Jurkat, Clone E6-1 (cell line): Measurements from ENCODE around the gene FCGBP. TPM values are rescaled to one million over a fixed set of nuclear protein-coding genes. Genes with fewer than 3 reads are reported as not detected.
"Not testable (repeated sequence)": the region's sequence is repeated elsewhere in the genome, so short reads cannot be mapped to it uniquely, and the experiment has no call there.

ENCODE experiments used
- DNase-seq: peaks from one replicate; pipeline ENCODE4 v3.0.0-alpha.2; 2011; ENCODE audit warnings: low read depth, low spot score
- H3K4me3 ChIP-seq: 2 replicates; pipeline ENCODE4 v1.5.1; 2011; ENCODE audit warnings: mild to moderate bottlenecking, low read length, control low read depth, moderate library complexity
- polyA plus RNA-seq: library from polyadenylated mRNA; unstranded; fragments of >200 nt; gene quantifications from one replicate; pipeline ENCODE4 v1.2.1, GENCODE V29; 2012; ENCODE audit warnings: missing spikeins; ENCODE audit not compliant: insufficient read length, insufficient read depth

Gene FCGBP
- polyA plus RNA-seq: 1.9 TPM

DNA sequence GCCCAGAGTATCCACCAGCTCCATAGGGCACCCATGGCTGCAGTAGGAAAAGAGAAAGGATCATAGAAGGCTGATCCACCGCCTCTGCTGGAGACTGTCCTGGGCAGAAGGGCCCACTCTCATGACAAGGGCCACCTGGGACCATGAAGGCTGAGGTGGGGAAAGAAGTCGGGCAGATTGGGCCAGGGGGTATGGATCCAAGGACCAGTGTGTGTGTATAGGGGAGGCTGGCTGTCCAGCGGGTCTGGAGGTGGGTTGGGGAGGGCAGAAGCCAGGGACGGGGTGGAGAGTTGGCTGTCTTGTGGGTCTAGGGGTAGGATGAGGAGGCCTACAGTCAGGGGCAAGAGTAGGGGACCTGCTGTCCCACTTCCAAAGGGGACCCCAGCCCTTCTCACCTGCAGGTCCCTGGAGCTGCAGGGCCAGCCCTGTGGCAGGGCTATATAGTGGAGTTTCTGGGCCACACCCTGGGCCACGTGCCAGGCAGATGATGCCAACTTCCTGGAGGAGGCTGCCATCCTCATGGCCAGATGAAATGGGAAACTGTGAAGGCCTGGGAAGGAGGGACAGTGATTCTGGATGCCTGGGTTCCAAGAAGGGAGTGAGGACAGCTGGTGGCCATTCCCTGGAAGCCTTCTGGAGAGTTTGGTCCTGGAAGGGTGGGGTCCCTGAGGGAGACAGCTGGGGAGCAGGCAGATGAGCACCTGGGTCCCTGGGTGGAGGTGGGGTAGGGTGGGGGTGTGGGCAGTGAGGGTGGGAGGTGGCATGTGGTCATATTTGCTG, at the start of gene FCGBP:
Gene FCGBP (minus strand): TSS at position 51 of the 780 bp plus-strand sequence.
- no peak for DNase-seq
- H3K4me3 ChIP-seq: no peak within 1 kb of the TSS

DNA sequence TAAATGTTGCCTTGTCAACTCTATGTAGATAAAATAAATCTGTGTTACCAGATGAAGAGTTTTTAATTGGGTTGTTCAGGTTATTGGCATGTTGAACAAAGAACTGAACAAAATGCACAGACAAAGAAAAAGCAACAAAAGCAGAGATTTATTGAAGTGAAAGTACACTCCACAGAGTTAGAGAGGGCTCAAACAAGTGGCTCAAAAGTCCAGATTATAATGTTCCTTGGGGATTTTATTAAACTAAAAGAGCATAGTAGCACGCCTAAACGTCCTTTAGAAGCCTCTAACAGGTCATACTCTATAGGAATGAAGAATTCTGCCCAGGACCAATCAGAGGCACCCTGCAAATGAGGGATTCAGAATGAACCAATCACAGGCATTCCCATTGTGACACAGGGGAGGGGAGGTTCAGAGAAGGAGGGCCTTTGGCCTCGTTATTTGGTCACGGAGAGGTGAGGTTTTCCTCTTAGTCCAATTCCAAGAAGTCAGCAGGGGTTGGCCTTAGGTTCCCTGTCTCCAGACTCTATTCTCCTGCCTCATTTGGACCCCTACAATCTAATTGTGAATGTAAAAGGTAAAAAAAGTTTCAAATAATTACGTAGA, 49.4 kb upstream of the FCGBP start:
- DNase-seq: no peak
- no peak overlapping the region for H3K4me3 ChIP-seq

DNA sequence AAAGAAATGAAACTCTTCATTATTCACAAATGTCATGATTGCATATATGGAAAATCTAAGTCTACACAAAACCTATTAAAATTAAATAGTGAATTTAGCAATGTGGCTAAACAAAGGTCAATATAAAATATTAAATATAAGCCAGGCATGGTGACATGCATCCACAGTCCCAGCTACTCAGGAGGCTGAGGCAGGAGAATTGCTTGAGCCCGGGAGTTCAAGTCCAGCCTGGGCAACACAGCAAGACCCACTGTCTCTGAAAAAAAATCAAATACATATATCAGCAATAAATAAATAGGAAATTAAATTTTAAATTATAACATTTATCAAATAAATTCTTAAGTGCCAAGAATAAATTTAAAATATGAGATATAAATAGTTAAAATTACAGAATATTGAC, 48.4 kb upstream of the FCGBP start:
- no peak for DNase-seq
- H3K4me3 ChIP-seq: no peak overlapping the region

DNA sequence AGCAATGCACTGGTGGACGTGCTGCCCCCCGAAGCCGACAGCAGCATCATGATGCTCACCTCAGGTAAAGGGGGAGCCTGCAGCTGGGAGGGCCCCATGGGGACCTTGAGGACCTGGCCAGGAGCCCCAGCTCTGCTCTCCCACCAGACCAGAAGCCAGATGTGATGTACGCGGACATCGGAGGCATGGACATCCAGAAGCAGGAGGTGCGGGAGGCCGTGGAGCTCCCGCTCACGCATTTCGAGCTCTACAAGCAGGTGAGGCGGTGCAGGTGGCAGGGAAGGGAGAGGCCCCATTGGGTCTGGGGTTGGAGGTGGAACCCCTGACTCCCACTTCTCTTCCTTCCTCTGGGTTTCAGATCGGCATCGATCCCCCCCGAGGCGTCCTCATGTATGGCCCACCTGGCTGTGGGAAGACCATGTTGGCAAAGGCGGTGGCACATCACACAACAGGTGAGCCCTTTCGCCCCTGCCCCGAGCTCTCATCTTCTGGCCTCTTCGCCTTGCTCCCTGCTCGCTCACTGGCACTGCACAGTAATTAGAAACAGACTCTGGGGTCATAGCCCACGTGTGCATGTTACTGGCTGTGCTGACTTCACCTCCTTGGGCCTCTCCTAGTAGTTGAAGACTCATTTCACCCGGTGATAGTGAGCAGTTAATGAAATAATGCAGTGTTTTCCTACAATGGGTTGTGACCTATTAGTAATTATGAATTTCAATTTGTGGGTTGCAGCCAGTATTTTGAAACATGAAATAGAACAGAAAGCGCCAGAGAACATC, 40.1 kb upstream of the FCGBP start:
- no peak overlapping the region for H3K4me3 ChIP-seq
- DNase-seq: no peak

DNA sequence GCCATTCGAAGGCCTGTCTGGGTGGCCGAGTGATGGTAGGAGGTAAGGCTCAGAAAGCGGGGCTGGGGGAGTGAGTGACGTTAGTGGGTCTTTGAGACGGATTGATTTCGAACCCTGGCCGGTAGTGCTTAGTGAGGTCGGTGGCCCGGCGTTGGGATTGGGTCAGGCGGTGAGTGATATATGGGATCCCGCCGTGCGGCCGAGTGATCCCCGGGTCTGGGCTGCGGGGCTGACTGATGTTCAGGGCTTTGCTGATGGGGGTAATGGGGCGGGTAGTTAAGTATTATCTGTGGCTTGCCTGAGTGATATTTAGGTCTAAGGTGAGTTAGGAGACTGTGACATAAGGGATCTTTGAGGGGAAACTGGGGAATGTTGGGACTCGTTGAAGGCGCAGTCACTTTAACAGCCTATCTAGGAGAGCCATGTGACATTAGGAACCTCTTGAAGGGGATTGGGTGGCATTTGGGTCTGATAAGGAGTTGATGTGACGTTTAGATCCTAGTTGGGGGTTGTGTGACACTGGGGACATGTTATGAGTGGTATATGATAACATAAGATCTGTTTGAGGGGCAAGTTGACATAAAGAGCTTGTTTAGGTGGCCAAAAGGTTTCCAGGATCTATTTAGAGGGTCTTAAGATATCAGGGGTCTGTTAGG, 37.1 kb upstream of the FCGBP start:
- H3K4me3 ChIP-seq: peak overlapping the region; percentile 75
- DNase-seq: no peak

DNA sequence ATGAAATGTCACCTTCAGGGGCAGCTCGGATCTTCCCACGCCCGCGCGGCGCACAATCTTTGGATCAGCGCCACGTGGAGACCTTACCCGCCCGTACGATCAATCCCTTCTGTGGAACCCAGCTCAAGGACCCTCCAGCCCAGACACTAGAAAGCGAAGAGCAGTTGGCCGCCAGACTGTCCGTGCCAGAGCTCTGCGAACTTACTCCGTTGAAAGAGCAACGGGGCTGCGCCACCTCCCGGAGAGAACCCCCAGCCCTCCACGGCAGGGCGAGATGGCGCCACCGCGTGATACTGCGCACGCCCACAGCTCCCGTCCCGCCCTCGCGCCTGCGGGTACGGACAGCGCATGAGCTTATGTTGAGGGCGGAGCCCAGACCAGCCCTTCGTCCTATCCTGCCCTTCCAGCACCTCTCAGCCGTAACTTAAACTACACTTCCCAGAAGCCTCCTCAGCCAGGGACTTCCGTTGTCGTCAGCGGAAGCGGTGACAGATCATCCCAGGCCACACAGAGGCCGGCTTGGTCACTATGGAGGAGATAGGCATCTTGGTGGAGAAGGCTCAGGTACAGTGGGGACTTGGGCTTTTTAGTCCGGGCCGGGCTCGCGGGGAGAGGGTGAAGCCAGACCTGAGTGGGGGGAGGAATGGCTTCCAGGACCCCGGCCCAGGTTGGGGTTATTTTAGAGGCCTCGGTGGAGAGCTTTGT, 36.4 kb upstream of the FCGBP start, which contains the start of gene PSMC4:
Gene PSMC4 (plus strand): TSS at position 491 of the 705 bp plus-strand sequence. CDS start 38 bp downstream, at position 529.
- DNase-seq: peak; percentile 99

DNA sequence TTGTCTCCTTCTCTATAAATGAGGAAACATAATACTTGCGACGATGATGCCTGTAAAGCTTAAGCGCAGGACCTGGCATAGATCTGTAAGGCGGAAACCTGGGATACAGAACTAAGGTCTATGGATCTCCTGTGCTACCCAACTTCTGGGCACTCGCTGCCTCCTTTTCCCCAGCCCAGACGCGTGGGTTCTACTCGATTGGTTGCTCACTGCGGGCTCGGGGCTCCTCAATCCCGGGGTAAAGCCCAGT, 35.9 kb upstream of the FCGBP start:
- no peak for DNase-seq
- peak overlapping the region; percentile 75 for H3K4me3 ChIP-seq

More for the DNA sequence above, 36.4 kb upstream of the FCGBP start, which contains the start of gene PSMC4:
- H3K4me3 ChIP-seq: peak within 1 kb of the TSS; percentile 75

DNA sequence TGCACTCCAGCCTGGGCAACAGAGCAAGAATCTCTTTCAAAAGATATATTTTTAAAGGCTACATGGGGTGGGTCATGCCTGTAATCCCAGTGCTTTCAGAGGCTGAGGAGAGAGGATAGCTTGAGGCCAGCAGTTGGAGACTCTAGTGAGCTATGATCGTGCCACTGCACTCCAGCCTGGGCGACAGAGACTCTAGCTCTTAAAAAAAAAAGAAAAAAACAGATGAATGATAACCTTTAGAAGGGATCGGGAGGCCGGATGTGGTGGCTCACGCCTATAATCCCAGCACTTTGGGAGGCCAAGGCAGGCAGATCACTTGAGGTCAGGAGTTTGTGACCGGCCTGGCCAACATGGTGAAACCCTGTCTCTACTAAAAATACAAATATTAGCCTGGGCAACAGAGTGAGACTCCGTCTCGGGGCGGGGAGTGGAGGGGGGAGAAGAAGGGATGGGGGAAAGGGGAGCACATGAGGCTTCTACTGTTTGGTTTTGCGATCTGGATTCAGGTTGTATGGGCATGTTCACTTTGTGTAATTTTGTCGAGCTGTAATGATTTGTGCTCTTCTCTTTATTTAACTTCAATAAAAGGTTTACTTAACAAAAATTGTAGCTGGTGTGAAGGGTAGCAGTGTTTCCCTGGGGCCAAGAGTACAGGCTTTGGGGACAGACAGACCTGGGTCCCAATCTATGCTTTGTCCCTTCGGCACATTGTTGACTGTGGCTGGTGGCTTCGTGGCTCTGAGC, 35.4 kb upstream of the FCGBP start:
- peak; percentile 51 for DNase-seq
- peak overlapping the region; percentile 75 for H3K4me3 ChIP-seq

DNA sequence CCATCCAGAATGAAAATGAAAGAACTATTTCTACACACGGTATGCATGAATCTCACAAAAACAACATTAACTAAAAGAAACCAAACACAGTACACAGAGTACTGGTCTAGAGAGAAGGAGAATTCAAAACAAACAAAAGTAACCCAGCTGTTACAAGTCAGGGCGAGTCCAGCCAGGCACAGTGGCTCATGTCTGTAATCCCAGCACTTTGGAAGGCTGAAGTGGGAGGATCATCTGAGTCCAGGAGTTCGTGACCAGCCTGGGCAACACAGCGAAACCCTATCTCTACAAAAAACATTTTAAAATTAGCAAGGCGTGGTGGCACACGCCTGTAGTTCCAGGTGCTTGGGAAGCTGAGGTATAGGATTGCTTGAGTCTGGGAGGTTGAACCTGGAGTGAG, 34.8 kb upstream of the FCGBP start:
- H3K4me3 ChIP-seq: peak overlapping the region; percentile 75
- DNase-seq: no peak

DNA sequence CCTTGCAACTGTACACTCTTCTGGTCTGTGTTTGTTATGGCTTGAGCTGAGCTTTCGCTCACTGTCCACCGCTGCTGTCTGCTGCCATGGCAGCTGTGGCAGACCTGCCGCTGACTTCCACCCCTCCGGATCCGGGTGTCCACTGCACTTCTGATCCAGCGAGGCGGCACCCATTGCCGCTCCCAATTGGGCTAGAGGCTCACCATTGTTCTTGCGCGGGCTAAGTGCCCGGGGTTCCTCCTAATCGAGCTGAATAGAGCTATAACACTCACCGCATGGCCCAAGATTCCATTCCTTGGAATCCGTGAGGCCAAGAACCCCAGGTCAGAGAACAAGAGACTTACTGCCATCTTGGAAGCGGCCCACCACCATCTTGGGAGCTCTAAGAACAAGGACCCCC, 34.4 kb upstream of the FCGBP start:
- no peak overlapping the region for H3K4me3 ChIP-seq
- DNase-seq: no peak

DNA sequence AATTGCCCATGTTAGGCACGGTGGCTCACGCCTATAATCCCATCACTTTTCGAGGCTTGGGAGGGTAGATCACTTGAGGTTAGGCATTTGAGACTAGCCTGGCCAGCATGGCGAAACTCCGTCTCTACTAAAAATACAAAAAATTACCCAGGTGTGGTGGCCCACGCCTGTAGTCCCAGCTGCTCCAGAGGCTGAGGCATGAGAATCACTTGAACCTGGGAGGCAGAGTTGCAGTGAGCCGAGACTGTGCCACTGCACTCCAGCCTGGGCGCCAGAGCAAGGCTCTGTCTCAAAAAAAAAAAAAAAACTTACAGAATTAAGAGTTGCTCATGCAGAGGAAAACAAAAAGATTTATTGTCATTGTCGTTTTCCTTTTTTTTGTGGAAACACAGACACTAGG, 33.1 kb upstream of the FCGBP start:
- no peak for DNase-seq
- H3K4me3 ChIP-seq: no peak overlapping the region

DNA sequence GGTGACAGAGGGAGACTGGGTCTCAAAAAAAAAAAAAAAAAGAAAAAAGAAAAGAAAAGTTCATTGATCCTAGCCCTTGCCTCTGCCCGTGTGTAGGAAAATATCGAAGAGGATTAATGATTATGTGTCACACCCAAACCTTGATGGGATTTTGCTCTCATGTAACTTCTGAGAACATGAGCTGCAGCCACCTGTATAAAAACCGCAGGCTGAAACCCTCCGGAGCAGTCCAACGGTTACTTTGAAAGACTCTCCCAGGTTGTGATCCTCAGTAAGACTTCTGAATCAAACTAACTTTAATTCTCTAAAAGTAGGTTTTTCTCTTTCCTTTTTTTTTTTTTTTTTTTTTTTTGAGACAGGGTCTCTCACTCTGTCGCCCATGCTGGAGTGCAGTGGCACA, 32.2 kb upstream of the FCGBP start:
- peak overlapping the region; percentile 24 for H3K4me3 ChIP-seq
- peak; percentile 89 for DNase-seq

DNA sequence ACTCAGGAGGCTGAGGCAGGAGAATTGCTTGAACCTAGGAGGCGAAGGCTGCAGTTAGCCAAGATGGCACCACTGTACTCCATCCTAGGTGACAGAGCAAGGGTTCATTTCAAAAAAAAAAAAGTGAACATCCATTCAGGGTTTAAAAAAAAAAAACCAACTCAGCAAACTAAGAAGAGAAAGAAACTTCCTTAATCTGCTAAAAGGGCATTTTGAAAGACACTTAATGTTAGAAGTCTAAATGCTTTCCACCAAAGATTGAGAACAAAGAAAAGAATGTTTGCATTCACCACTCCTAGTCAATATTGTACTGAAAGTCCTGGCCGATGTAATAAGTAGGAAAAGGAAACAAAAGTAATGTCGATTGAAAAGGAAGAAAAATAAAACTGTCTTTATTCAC, 29.5 kb upstream of the FCGBP start:
- no peak overlapping the region for H3K4me3 ChIP-seq
- DNase-seq: no peak

DNA sequence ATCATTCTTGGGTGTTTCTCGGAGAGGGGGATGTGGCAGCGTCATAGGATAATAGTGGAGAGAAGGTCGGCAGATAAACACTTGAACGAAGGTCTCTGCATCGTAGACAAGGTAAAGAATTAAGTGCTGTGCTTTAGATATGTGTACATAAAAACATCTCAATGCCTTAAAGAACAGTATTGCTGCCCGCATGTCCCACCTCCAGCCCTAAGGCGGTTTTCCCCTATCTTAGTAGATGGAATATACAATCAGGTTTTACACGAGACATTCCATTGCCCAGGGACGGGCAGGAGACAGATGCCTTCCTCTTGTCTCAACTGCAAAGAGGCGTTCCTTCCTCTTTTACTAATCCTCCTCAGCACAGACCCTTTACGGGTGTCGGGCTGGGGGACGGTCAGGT, 25.0 kb upstream of the FCGBP start:
- not testable (repeated sequence) for H3K4me3 ChIP-seq, DNase-seq

DNA sequence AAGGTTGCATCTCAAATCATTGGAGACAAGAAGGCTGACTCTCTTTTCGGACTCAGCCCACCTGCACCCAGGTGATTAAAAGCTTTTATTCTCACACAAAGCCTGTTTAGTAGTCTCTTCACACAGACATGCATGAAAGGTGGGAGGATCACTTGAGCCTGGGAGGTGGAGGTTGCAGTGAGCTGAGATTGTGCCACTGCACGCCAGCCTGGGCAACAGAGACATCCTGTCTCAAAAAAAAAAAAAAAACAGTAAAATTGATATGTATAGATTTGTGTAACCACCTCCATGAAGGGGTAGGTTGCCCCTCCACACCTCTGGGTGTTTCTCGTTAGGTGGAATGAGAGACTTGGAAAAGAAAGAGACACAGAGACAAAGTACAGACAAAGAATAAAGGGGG, 24.5 kb upstream of the FCGBP start:
- not testable (repeated sequence) for DNase-seq, H3K4me3 ChIP-seq

DNA sequence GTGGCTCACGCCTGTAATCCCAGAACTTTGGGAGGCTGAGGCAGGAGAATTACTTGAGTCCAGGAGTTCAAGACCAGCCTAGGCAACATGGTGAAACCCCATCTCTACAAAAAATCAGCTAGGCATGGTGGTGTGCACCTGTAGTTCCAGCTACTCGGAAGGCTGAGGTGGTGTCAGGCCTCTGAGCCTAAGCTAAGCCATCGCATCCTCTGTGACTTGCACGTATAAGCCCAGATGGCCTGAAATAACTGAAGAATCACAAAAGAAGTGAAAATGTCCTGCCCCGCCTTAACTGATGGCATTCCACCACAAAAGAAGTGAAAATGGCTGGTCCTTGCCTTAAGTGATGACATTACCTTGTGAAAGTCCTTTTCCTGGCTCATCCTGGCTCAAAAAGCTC, 23.5 kb upstream of the FCGBP start:
- not testable (repeated sequence) for H3K4me3 ChIP-seq, DNase-seq

DNA sequence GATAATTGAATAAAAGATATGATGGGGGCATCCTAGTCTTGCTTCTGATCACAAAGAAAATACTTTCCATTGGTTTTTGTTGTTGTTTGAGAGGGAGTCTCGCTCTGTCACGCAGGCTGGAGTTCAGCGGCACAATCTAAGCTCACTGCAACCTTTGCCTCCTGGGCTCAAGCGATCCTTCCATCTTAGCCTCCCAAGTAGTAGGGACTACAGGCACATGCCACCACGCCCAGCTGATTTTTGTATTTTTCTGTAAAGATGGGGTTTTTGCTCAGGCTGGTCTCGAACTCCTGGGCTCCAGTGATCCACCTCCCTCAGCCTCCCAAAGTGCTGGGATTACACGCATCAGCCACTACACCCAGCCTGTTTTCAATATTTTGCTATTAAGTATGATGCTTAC, 19.5 kb upstream of the FCGBP start:
- no peak overlapping the region for H3K4me3 ChIP-seq
- no peak for DNase-seq

DNA sequence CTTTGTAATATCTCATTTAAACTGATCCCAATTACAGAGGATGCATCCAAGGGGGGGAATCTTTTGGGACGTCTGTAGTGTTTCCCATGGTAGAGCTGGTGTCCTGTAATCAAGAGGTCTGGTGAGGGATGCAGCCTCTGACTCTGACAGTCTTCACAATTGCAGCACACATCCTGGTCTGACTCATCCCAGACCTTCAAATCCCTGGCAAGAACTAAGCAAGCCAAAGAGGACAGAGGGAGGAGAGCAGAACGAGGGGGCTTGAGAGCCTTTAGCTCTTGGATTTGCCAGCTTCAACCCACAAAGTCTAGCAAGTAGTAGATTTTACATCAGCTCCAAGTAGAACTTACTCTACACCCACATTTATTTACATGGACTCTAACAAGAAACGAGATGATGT, 17.3 kb upstream of the FCGBP start:
- no peak for DNase-seq
- H3K4me3 ChIP-seq: no peak overlapping the region
